BE2C (cell line): ENCODE data around the gene EFCAB8.
A peak's percentile ranks its signal among the peaks of the same experiment; 100 is the strongest.

Source experiments
- DNase-seq: peaks from one replicate; pipeline ENCODE4 v3.0.0-alpha.2; 2020
- H3K27me3 ChIP-seq: fragments of 250-450 bp; sonication (Bioruptor Pico); 2 replicates; pipeline ENCODE4 v1.5.1; 2020; ENCODE audit warnings: mild to moderate bottlenecking
- H3K36me3 ChIP-seq: fragments of 250-450 bp; sonication (Bioruptor Pico); 2 replicates; pipeline ENCODE4 v1.5.1; 2020; ENCODE audit warnings: mild to moderate bottlenecking
- H3K4me1 ChIP-seq: fragments of 250-450 bp; sonication (Bioruptor Pico); 2 replicates; pipeline ENCODE4 v1.5.1; 2020
- H3K4me3 ChIP-seq: 2 replicates; pipeline ENCODE4 v1.5.1; 2011; ENCODE audit warnings: low read depth, low read length
- H3K9me3 ChIP-seq: fragments of 250-450 bp; sonication (Bioruptor Pico); 2 replicates; pipeline ENCODE4 v1.5.1; 2020
- TF ChIP-seq, protein P1 (sequence below): IDR thresholded peaks from 2 replicates; pipeline ENCODE4 v1.5.1; 2012; ENCODE audit warnings: mild to moderate bottlenecking, low read depth, low read length

The EFCAB8 gene

DNA sequence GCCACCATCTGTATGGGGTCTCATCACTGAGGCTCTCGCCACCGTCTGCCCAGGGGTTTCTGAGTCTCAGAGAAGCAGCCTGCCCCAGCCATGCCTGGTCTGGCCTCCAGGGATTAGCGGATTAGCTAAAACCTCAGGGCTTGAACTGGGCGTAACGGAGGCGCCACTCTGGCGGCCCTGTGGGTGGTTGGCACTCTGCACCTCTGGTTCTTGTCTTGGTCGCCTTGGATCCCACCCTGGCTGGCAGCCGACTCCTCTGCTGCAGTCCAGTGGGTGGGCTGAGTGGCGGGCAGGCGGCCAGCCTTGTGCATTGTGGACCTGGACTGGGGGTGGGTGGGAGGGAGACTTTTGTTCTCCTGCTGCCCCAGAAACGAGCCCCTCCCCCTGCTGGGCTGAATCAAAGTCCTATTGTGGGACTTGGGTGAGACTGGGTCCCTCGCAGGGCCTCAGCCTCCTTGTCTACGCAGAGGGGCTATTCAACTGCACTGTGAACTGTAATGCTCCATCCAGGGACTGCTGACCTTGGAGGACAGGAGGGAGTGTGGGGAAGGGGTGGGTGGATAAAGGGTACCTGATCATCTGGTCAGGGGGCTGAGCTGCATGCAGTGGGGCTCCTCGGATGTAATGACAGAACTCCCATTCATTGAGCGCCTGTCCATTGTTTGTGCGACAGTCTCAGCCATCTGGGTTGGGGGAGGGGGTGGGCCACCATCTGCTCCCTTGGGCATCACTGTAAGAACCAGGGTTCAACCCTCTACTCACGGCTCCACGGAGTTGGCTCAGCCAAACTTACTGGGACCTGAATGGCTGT, 121.6 kb downstream of the EFCAB8 start:
- Histone ChIP-seq H3K4me3 (no peak overlapping the region), H3K9me3 (no peaks in the 10 kb centered on the region), H3K36me3 (no peaks in the 10 kb centered on the region), H3K4me1 (peaks cover 14% of the 10 kb centered on the region), H3K27me3 (no peaks in the 10 kb centered on the region)
- TF ChIP-seq, protein P1, sequence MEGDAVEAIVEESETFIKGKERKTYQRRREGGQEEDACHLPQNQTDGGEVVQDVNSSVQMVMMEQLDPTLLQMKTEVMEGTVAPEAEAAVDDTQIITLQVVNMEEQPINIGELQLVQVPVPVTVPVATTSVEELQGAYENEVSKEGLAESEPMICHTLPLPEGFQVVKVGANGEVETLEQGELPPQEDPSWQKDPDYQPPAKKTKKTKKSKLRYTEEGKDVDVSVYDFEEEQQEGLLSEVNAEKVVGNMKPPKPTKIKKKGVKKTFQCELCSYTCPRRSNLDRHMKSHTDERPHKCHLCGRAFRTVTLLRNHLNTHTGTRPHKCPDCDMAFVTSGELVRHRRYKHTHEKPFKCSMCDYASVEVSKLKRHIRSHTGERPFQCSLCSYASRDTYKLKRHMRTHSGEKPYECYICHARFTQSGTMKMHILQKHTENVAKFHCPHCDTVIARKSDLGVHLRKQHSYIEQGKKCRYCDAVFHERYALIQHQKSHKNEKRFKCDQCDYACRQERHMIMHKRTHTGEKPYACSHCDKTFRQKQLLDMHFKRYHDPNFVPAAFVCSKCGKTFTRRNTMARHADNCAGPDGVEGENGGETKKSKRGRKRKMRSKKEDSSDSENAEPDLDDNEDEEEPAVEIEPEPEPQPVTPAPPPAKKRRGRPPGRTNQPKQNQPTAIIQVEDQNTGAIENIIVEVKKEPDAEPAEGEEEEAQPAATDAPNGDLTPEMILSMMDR: no peak
- DNase-seq: peak; percentile 71

DNA sequence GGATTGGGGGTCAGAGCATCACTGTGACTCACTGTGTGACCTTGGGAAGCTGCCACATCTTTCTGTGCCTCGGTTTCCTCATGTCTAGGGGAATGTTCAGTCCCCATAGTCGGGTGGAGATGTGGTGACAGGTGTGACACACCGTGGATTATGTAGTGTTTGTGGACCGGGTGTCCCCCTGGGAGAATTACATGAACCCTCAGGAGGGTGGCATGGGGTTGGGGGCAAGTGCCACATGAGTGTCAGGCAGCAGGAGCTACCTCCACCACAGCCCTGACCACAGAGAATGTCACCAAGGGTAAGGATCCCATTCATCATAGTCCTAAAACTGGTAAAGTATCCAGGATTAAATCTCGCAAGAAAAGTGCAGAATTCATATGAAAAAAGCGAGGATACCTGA, 122.3 kb downstream of the EFCAB8 start:
- no peak for DNase-seq
- H3K9me3 ChIP-seq: no peaks in the 10 kb centered on the region
- H3K27me3 ChIP-seq: no peaks in the 10 kb centered on the region
- TF ChIP-seq, protein P1: no peak
- no peaks in the 10 kb centered on the region for H3K36me3 ChIP-seq
- no peak overlapping the region for H3K4me3 ChIP-seq
- H3K4me1 ChIP-seq: peaks cover 13% of the 10 kb centered on the region

DNA sequence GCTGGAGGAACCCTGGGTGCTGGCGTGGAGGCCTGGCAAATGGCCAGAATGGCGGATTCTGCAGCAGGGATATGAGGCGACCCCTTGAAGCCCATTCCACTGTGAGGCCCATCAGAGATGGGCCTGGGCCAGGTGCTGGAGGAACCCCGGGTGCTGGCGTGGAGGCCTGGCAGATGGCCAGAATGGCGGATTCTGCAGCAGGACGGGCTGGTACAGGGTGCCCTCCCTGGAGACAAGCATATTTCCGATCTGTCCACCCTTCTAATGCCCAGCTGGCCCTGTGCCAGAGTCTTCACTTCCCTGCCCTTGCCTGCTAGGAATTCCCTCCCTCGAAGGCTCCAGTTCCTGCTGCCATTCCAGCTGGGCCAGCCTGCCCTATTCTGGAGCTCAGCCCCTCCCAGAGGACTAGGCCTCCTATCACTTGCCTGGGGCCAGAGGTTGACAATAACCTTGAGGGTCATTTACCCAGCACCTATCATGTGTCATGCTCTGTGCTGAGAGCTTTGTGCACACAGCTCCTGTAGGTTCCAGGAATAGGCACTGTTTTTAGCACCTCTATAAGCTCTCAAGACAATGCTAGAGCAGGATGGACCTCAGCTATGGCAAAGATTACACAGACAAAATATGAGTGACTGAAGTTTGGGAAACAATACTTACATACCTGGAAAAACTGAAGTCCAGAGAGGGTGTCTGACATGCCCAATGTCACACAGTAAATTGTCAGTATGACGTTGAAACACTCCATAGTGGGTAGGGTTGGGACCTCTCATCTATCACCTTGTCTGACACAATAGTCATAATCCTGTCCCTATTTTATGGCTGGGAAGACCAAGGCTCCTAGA, 124.1 kb downstream of the EFCAB8 start:
- Histone ChIP-seq H3K9me3 (no peaks in the 10 kb centered on the region), H3K36me3 (no peaks in the 10 kb centered on the region), H3K4me1 (peaks cover 3% of the 10 kb centered on the region; the same call in 1 of the 2 replicates), H3K4me3 (no peak overlapping the region), H3K27me3 (no peaks in the 10 kb centered on the region)
- DNase-seq: peak; percentile 65
- TF ChIP-seq, protein P1: no peak

DNA sequence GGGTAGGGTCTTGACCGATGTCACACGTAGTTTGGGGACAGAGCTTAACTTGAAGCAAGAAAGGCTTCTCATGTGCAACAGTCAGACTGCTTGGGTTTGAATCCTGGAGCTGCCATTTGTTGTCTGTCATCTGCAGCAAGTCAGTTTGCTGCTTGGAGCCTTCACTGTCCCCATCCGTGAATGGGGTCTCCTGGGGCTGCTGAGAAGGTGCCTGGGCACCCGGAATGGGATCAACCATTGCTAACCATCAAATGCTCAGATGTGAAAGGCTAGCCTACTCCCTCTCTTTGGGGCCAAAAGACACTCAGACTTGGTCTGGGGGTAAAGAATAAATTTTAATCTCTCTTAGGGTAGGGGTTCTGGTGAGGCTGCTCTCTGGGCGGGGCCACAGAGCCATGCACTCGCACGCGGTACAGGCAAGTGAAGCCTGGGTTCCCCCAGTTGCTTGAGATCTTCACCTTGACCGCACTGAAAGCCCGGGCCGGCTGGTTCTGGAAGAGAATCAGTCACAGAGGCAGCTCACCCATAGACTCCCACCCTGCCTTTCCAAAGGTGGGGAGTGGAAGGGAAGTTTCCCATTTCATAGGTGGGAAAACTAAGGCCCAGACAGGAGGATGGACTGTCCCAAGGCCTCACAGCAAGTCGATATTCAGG, 124.9 kb downstream of the EFCAB8 start:
- no peaks in the 10 kb centered on the region for H3K27me3 ChIP-seq
- TF ChIP-seq, protein P1: no peak
- no peaks in the 10 kb centered on the region for H3K36me3 ChIP-seq
- peaks cover 3% of the 10 kb centered on the region; the same call in 1 of the 2 replicates for H3K4me1 ChIP-seq
- DNase-seq: no peak
- no peaks in the 10 kb centered on the region for H3K9me3 ChIP-seq
- H3K4me3 ChIP-seq: no peak overlapping the region

DNA sequence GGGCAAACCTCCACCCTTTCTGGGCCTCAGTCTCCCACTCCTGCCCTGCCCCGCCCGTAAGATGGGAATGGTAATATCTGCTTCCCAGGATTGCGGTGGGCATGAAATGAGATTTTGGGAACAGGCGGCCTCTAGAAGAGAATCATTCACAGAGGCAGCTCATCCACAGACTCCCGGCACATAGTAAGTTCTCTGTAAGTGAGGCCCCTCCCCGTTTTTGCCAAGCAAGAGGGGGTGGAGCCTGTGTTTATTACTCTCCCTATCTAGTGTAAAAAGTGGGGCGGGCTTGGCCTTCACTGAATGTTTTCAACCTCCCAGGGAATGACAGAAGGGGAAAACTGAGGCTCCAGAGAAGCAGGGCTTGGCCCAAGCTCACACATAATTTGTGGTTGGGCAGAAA, 125.5 kb downstream of the EFCAB8 start:
- no peaks in the 10 kb centered on the region for H3K9me3 ChIP-seq
- DNase-seq: no peak
- no peaks in the 10 kb centered on the region for H3K27me3 ChIP-seq
- H3K4me1 ChIP-seq: peaks cover 3% of the 10 kb centered on the region; the same call in 1 of the 2 replicates
- TF ChIP-seq, protein P1: no peak
- no peak overlapping the region for H3K4me3 ChIP-seq
- no peaks in the 10 kb centered on the region for H3K36me3 ChIP-seq
